PC-3 (cell line): ENCODE data around the gene SAP30BP. TPM values are rescaled to one million over a fixed set of nuclear protein-coding genes. Genes with fewer than 3 reads are reported as not detected.

Experiments used
- ATAC-seq: fragments of 200-7000 bp; cut with Tn5 transposase; 2 replicates; pipeline ENCODE4 v1.9.1; 2020; ENCODE audit warnings: mild to moderate bottlenecking, moderate library complexity
- BruUV-seq: library from RNA; stranded (reverse); fragments of 400-500 nt; replicated peaks from 2 replicates; lab custom pipeline; 2021; lab: Mats Ljungman, UMichigan
- CTCF ChIA-PET: fragments of 300-600 bp; sonication (Branson Sonifier 250); formaldehyde crosslinking; loops from one replicate; lab custom pipeline; 2022; ENCODE audit warnings: antibody characterized with exemption; lab: Charles Lee
- POLR2A ChIA-PET: fragments of 300-600 bp; sonication (Branson Sonifier 250); formaldehyde crosslinking; loops from one replicate; lab custom pipeline; 2022; ENCODE audit warnings: antibody characterized with exemption; ENCODE audit not compliant: unreplicated experiment; lab: Charles Lee
- DNase-seq: peaks from one replicate; pipeline ENCODE4 v3.0.0-alpha.2; 2015
- H2AFZ ChIP-seq: fragments of 300-600 bp; sonication (generic); 2 replicates; pipeline ENCODE4 v1.6.0; 2016; ENCODE audit warnings: antibody characterized with exemption, low read length
- H3F3A ChIP-seq: fragments of 300-600 bp; sonication (generic); one replicate; pipeline ENCODE4 v1.6.0; 2017; ENCODE audit warnings: antibody characterized with exemption, low read length, control low read depth, mild to moderate bottlenecking; ENCODE audit not compliant: unreplicated experiment
- H3K27ac ChIP-seq: fragments of 300-600 bp; sonication (generic); 2 replicates; pipeline ENCODE4 v1.5.1; 2016; ENCODE audit warnings: mild to moderate bottlenecking, low read length
- H3K27me3 ChIP-seq: fragments of 300-600 bp; sonication (generic); 2 replicates; pipeline ENCODE4 v1.6.1; 2016; ENCODE audit warnings: low read length, mixed read lengths
- H3K36me3 ChIP-seq: fragments of 300-600 bp; sonication (generic); 2 replicates; pipeline ENCODE4 v1.6.1; 2016; ENCODE audit warnings: low read depth, mixed run types, low read length, mixed read lengths
- H3K4me1 ChIP-seq: fragments of 300-600 bp; sonication (generic); 2 replicates; pipeline ENCODE4 v1.5.1; 2016; ENCODE audit warnings: low read length; ENCODE audit not compliant: insufficient read depth
- H3K4me2 ChIP-seq: fragments of 300-600 bp; sonication (generic); 2 replicates; pipeline ENCODE4 v1.6.0; 2016; ENCODE audit warnings: low read length
- H3K4me3 ChIP-seq: fragments of 300-600 bp; sonication (generic); 2 replicates; pipeline ENCODE4 v1.5.1; 2016; ENCODE audit warnings: mild to moderate bottlenecking, low read length, mixed read lengths
- H3K79me2 ChIP-seq: fragments of 300-600 bp; sonication (generic); 2 replicates; pipeline ENCODE4 v1.6.1; 2017; ENCODE audit warnings: low read length, mixed read lengths
- H3K9ac ChIP-seq: fragments of 300-600 bp; sonication (generic); 2 replicates; pipeline ENCODE4 v1.6.0; 2016; ENCODE audit warnings: mild to moderate bottlenecking, low read length
- H3K9me2 ChIP-seq: fragments of 300-600 bp; sonication (generic); replicated peaks from 2 replicates; pipeline ENCODE4 v1.6.1; 2016; ENCODE audit warnings: mixed run types, low read length, mixed read lengths
- H3K9me3 ChIP-seq: fragments of 300-600 bp; sonication (generic); 2 replicates; pipeline ENCODE4 v1.6.1; 2016; ENCODE audit warnings: low read length, mixed read lengths
- H4K20me1 ChIP-seq: fragments of 300-600 bp; sonication (generic); 2 replicates; pipeline ENCODE4 v1.6.1; 2016; ENCODE audit warnings: low read length, mixed read lengths
- CTCF ChIP-seq: fragments of 300-600 bp; sonication (generic); conservative IDR thresholded peaks from 2 replicates; pipeline ENCODE4 v1.5.1; 2017; ENCODE audit warnings: antibody characterized with exemption, low read depth, mild to moderate bottlenecking, low read length
- EZH2 ChIP-seq: fragments of 300-600 bp; sonication (generic); IDR thresholded peaks from one replicate; pipeline ENCODE4 v1.6.1; 2017; ENCODE audit warnings: antibody characterized with exemption, mild to moderate bottlenecking, low read length; ENCODE audit not compliant: unreplicated experiment
- EZH2phosphoT487 ChIP-seq: fragments of 300-600 bp; sonication (generic); IDR thresholded peaks from 2 replicates; pipeline ENCODE4 v1.6.1; 2018; ENCODE audit warnings: mild to moderate bottlenecking, antibody characterized with exemption, low read length, borderline replicate concordance
- intact Hi-C: fragments of 100-400 bp; cut with micrococcal nuclease; formaldehyde crosslinking; loops from 2 replicates; pipeline ENCODE4 v1.9.0; 2023
- total RNA-seq: library from RNA; depleted of rRNA; stranded (reverse); fragments of >200 nt; gene quantifications from 2 replicates; pipeline ENCODE4 v1.2.3, GENCODE V29; 2014

The SAP30BP gene
- total RNA-seq, 1 experiment from 2014 or later, result 97.8 TPM

DNA sequence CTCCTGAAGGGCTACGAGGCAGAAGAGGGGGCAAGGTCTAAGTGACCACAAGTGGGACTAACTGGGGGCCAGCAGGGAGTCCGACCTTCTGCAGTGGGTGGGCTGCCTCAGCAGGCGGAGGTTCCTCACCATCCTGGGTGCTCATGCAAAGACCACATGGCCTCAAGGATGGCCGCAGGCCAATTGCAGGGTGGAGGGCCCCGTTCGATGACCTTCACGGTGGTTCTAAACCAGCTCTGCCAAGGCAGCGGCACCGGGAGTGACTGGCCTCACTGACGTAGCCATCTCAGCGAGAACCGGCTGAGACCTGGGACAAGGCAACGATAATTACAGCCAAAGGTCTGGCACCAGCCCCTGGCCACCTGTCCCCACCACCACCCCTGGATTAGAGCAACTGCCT lies 28.2 kb upstream of the SAP30BP start:
- CTCF ChIA-PET, result no interaction called here
- no TSS peak for BruUV-seq
- no peak for TF ChIP-seq EZH2
- TF ChIP-seq EZH2phosphoT487, result no peak
- TF ChIP-seq CTCF, result no peak

DNA sequence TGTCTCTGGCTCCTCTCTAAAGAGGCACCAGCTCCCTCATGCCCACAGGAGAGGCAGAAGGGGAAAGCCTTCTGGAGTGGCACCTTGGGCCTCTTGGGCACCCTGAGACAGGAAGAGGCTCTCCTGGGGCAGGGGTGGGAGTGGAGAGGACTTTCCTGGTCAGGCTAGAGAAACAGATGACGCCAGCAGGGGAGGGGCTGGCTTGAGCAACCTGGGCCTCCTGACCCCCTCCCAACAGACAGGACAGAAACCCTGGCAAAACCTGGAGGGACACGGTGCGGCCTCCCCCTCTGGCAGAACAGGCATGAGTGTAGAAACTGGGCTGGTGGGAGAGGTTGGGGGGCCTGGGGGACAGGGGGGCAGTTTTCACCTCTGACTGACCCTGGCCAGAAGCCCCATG lies 27.8 kb upstream of the SAP30BP start:
- no peak overlapping the region for H3K4me3 ChIP-seq
- no peak overlapping the region for H3K9ac ChIP-seq
- peak overlapping the region; percentile 28; the same call in 1 of the 2 replicates for H3K27ac ChIP-seq
- H3K4me1 ChIP-seq, result peaks cover 28% of the 10 kb centered on the region
- H2AFZ ChIP-seq, result no peak overlapping the region
- H3K27me3 ChIP-seq, result no peaks in the 10 kb centered on the region
- no peaks in the 10 kb centered on the region for H3K36me3 ChIP-seq
- ChIA-PET POLR2A (no interaction called here), CTCF (no interaction called here)
- H3K9me2 ChIP-seq, result no peaks in the 10 kb centered on the region
- intact Hi-C loops, result no loop called here
- H3K4me2 ChIP-seq, result no peak overlapping the region
- no peak for TF ChIP-seq CTCF
- no peak for TF ChIP-seq EZH2
- no peak for TF ChIP-seq EZH2phosphoT487
- H3F3A ChIP-seq, result no peaks in the 10 kb centered on the region
- no peaks in the 10 kb centered on the region for H4K20me1 ChIP-seq
- no peak for DNase-seq
- no peaks in the 10 kb centered on the region for H3K79me2 ChIP-seq
- no peak for ATAC-seq
- BruUV-seq, result no TSS peak
- no peaks in the 10 kb centered on the region for H3K9me3 ChIP-seq

More for the DNA sequence above, 28.2 kb upstream of the SAP30BP start:
- H2AFZ ChIP-seq, result no peak overlapping the region
- H3K27ac ChIP-seq, result no peak overlapping the region
- ATAC-seq (no peak), DNase-seq (no peak)
- no peaks in the 10 kb centered on the region for H3K27me3 ChIP-seq
- H3F3A ChIP-seq, result no peaks in the 10 kb centered on the region
- H3K9me2 ChIP-seq, result no peaks in the 10 kb centered on the region
- H3K9ac ChIP-seq, result no peak overlapping the region
- POLR2A ChIA-PET, result no interaction called here
- no peak overlapping the region for H3K4me3 ChIP-seq
- no peaks in the 10 kb centered on the region for H3K79me2 ChIP-seq
- H3K9me3 ChIP-seq, result no peaks in the 10 kb centered on the region
- H3K4me1 ChIP-seq, result peaks cover 32% of the 10 kb centered on the region
- no peaks in the 10 kb centered on the region for H3K36me3 ChIP-seq
- intact Hi-C loops, result no loop called here
- no peaks in the 10 kb centered on the region for H4K20me1 ChIP-seq
- no peak overlapping the region for H3K4me2 ChIP-seq

DNA sequence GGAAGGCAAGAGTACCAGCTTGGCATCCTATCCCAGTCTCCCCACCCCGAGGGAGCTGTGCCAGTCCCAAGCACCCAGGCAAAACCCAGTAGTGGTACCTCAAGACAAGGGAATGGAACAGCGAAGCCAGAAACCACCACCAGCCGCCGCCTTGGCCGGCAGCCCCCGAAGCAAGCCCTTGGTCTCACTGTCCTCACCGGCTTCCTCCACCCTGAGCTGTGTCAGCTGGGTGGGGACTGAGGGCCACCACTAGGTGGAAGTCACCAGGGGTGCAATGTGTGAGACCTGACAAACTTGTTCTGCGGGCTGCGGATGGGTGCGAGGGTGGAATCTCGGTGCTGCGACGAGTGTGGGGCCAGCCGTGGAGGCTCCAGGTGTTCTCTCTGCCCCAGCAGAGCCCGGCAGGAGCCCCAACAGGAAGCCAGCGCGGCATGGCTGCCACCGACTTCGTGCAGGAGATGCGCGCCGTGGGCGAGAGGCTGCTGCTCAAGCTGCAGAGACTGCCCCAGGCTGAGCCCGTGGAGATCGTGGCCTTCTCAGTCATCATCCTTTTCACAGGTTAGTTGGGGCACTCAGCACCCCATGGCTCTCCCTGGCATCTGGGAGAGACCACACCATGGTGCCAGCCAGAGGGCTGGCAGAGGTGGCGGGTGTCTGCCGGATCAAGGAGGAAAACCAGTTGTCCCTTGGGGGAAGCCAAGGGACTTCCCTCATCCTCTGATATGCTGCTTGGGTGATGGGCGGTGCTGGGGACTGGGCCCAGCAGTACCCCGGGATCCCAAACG lies 27.2 kb upstream of the SAP30BP start:
- Histone ChIP-seq H3K4me3 (no peak overlapping the region), H3K79me2 (no peaks in the 10 kb centered on the region), H3K9me2 (no peaks in the 10 kb centered on the region), H3F3A (no peaks in the 10 kb centered on the region), H3K9me3 (no peaks in the 10 kb centered on the region), H4K20me1 (no peaks in the 10 kb centered on the region), H3K36me3 (no peaks in the 10 kb centered on the region), H2AFZ (no peak overlapping the region), H3K4me2 (no peak overlapping the region), H3K27me3 (no peaks in the 10 kb centered on the region), H3K4me1 (peaks cover 30% of the 10 kb centered on the region), H3K27ac (peak overlapping the region; percentile 28), H3K9ac (no peak overlapping the region)
- intact Hi-C loops, result no loop called here
- peak; percentile 63 for DNase-seq
- BruUV-seq, result no TSS peak
- CTCF ChIA-PET, result no interaction called here
- POLR2A ChIA-PET, result no interaction called here
- TF ChIP-seq CTCF (peak; percentile 47), EZH2 (no peak)
- 0 out of 2 replicates have a peak, but pooled peaks have one; percentile 17 for ATAC-seq
